GM18951 (cell line): ENCODE measurements around the gene GRM4.

Source experiments
- POLR2A ChIP-seq: IDR thresholded peaks from 4 replicates; pipeline ENCODE4 v1.6.1; 2011; ENCODE audit warnings: mild to moderate bottlenecking; ENCODE audit not compliant: insufficient read length, insufficient read depth; ENCODE audit errors: extremely low read depth
- in situ Hi-C: fragments of 300-500 bp; cut with MboI; formaldehyde crosslinking; loops from one replicate; pipeline ENCODE4 v1.12.0; 2022; ENCODE audit warnings: low sequenced_read_pairs, mixed read lengths, inconsistent platforms; ENCODE audit not compliant: unreplicated experiment

The GRM4 gene

DNA sequence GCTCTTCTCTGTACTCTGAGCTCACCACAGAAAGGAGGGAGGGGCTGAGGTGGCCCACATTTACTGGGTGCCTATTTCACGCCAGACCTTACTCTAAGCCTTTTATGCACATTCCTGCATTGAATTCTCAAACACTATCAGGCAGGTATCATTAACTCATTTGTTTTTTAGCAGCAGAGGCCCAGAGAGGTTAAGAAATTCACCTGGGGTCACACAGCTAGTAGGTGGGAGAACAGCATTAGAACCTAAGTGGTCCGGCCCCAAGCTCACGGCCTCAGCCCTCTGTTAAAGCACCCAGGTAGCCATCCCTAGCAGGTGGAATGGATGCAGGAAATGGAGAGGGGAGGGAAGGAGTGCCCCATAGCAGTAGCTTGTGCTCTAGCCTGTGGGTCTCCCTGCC is 84.5 kb downstream of the GRM4 start:
- TF ChIP-seq POLR2A = no peak
- in situ Hi-C loops = no loop called here

DNA sequence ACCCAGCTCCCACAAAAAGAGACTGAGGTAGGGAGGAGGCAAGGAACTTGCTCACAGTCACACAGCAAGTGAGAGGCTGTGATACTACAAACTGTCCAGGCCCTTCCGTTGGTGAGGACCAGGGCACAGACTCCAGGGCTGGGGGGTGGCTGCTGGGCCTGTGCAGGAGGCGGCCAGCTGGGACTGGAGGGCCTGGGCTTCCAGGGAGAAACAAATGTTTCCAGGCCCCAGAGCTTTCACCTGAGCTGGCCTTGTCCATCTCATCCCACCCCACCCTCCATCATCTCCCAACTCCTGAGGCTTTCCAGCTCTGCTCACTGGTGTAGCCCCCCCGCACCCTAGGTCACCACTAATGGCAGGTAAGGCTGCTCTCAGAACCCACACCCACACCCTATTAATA is 86.0 kb downstream of the GRM4 start:
- in situ Hi-C loops = loop anchor here (10.0 kb wide), 1 partner anchor 95 kb away; no protein-coding TSS in a partner anchor
- TF ChIP-seq POLR2A = no peak

DNA sequence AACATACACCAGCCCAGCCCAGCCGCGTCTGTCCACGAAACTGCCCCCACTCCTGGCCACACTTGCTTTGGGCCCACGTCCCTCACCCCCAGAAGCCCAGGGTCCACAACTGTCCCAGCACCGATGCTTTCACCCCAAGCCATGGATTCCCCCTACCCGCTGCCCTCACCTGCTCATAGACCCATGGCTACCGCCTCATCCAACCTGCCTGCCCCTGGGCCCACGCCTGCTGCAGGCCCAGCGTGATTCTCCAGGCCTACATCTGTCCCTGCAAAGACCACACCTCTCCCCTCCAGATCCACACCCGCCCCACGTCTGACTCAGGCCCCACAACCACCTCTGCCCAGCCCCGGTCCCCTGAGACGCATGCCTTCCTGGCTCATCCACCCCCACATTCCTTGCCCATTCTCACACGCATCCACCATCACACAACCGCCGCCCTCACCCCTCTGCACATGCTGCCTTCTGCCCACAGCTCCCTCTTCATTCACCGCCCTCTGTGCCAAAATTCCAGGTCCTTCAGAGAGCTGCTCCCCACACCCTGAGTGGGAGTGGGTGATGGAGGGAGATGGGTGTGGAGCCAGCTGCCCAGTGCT is 86.7 kb downstream of the GRM4 start:
- TF ChIP-seq POLR2A = no peak
- in situ Hi-C loops = loop anchor here (10.0 kb wide), 1 partner anchor 96 kb away; no protein-coding TSS in a partner anchor

DNA sequence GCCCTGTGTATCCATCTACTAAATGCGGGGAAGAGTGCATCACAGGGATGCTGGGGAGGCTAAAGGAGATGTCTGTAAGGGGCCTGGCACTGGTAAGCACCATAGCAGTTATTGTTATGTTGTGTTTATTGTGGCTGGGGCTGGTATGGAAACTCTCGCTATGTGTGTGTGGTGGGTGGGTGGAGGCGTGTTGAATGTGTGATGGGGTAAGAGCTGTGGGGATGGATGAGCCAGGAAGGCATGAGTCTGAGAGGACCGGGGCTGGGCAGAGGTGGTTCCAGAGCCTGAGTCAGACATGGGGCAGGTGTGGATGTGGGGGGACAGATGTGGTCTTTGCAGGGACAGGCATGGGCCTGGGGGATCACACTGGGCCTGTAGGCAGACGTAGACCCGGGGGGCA is 88.1 kb downstream of the GRM4 start:
- TF ChIP-seq POLR2A = no peak
- in situ Hi-C loops = loop anchor here (10.0 kb wide), 1 partner anchor 97 kb away; no protein-coding TSS in a partner anchor

DNA sequence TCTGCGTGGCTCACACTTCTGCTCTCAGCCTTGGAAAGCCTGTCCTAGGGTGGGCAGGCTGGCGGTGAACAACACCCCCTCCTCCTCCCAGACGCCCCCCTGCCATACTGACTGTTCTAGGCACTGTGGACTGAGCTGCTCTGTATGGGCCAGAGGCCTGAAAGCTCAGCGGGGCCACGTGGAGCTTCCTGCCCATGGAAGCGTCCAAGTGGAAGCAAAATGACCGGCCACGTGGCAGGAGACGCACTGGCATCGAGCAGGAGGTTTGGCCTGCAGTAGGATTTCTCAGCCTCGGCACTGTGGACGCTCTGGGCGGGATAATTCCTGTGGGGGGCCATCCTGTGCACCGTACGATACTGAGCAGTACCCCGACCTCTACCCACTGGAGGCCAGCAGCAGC is 88.7 kb downstream of the GRM4 start:
- TF ChIP-seq POLR2A = no peak
- in situ Hi-C loops = loop anchor here (10.0 kb wide), 1 partner anchor 98 kb away; no protein-coding TSS in a partner anchor

DNA sequence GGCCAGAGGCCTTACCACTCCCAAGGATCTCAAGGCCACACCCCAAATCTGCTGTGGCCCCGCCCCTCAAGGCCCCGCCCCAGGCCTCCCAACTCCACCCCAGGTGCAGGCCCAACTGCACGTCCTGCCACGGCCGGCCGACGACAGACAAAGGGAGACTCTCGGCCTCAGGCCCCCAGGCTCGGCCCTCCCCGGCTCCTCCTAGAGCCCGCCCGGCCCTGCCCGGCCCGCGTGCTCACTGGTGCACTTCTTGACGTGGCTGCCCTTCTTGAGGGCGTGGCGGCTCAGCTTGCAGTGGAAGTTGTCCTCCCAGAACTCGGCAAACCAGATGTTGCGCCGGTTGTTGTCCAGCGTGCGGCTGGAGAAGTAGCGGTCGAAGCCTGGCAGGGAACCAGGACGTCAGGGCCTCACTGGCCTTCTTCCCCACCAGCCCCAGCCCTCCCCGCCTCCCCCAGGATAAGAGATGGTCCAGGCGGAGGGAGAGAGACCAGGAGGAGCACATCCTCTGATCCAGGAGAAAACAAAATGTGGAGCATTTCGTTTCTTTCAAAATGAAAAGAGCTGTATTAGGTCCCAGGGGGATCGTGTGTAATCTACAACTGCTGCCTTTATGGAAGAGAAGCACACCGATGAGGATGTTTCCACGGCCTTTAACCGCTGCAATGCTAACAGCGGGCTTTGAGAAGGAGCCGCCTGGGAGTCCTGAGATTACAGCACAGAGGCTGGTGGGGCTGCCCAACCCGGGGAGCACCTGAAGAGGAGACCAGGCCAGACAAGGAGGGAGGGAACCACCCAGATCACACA is 89.4 kb downstream of the GRM4 start:
- in situ Hi-C loops = loop anchor here (10.0 kb wide), 1 partner anchor 98 kb away; no protein-coding TSS in a partner anchor
- no peak for TF ChIP-seq POLR2A

DNA sequence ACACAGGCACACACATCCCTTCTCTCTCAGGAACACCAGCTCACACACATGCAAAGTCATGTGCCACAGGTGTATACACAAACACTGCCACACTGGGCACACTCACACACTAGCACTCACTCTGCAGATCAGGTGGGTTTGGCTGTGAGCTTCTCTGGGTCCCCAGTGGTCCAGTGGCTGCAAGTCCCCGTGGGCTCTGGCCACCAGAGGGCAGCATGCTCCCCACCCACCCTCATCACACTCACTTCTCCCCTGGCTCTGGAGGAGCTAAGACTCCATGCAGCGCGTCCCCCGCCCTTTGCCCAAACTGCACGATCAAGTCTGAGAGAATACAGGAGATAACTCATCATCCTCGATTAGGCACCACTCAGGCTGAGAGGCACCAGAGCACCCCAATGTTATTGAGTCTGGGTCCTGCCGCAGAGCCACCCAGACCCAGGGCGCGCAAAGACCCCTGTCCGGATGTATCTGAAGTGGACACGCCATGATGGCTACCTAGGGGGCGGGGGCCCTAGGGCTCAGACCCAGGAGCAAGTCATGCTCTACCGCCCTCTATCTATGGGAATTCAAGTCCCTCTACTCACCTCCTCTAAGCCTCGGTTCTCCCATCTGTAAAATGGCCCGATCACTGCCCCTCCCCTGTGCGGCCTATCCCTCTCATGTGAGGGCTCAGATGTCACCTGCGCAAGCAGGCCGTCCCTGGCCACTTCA is 90.5 kb downstream of the GRM4 start:
- in situ Hi-C loops = loop anchor here (10.0 kb wide), 1 partner anchor 99 kb away; no protein-coding TSS in a partner anchor
- no peak for TF ChIP-seq POLR2A

DNA sequence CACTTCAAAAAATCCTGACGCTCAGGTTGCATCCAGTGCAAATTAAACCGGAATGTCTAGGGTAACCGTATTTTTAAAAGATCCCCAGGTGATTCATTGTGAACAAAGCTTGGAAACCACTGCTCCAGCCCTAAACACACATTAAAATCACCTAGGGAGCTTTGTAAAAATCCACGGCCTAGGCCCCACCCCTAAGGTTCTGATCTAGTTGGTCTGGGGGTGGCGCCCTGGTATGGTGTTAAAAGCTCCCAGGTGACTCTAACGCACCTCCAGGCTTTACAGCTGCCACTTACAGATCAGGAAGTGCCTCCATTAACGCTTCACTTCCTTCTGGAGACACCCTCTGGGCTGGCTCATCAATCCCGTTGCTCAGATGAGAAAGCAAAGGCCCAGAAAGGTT is 92.2 kb downstream of the GRM4 start:
- in situ Hi-C loops = loop anchor here (10.0 kb wide), 1 partner anchor 101 kb away; no protein-coding TSS in a partner anchor
- no peak for TF ChIP-seq POLR2A

DNA sequence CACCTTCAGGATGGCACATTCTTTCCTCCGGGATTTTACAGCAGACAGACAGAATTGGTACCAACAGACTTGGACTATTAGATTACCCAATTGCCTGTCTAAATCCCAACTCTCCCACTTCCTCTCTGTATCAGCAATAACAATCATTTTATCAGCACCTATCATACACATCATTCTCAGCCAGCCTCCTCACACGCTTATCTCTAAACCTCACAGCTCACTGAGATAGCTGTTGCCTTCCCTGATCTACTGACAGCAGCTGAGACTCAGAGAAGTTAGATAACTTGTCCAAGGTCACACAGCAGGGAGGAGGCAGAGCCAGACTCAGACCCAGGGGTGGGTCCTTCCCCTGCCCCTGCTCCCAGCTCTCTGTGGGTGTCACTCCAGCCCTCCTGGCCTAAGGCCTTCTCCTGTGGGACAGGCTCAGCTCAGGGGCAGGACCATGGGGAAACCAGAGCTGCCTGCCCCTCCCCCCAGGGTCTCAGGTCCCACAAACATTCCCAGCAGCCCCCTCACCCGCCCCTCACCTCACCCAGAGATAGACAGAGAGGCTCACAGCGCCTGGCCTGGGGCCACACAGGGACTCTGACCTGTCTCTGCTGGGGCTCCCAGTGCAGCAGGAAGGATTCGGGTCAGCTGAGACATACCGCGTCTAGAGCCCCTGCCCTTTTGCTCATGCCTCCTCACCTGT is 92.8 kb downstream of the GRM4 start:
- TF ChIP-seq POLR2A = no peak
- in situ Hi-C loops = loop anchor here (10.0 kb wide), 1 partner anchor 102 kb away; no protein-coding TSS in a partner anchor

DNA sequence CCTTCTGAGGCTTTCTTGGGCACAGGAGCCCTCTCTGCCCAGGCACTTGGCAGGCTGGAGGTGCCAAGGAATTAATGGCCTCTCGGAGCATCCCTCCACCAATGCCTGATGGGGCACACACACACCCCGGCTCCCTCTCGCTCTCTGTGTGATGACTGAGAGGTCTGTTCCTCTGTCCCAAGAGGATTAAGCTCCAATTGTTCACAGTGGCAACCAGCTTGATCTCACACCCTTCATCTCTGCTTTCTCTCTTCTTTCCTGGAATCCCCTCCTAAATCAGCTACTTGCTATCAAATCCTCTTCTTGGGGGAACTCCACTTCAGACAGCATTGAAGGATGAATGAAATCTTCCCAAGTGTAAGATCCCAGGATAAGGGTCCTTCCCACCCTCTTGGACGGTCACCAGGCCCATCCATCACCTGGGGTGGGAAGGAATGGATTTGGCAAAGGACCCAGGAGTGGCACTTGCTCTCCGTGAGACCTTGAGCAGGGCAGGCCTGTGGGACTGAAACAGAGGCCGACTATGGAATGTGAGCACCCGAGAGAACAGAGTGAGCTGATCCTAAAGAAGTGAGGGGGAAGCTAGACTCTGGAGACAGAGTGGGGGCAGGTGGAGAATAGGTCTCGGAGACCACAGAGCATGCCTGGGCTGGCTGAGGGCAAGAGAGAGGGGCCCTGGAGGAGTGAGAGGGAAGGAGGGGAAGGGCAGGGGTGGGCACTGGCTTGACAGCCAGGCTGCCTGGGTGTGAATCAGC is 93.6 kb downstream of the GRM4 start:
- in situ Hi-C loops = loop anchor here (10.0 kb wide), 1 partner anchor 103 kb away; no protein-coding TSS in a partner anchor

DNA sequence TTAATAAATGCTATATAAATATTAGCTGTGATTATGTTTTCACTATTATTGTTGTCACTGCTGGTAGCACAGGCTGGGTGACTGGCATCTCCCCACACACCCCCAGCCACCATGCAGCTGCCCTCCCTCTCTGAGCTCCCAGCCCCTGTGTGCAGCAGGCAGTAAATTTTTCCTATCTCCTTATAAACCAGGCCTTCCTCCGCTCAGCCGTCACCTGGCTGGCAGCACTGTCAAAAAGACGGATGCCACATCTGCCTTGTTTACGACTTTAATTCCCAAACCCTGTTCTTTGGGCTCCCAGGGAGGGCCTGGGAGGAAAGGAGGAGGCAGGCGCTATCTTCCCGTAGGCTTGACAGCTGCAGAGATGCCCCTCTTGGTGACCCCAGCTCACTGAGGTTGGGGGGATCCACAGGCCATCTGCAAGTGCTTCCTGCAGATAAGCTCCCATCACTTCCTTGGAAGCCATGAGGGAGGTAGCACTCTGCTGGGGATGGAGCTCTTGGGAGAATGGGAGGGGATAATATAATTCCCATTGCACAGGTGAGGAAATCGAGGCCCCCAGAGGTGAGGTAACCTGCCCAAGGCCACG is 94.5 kb downstream of the GRM4 start:
- TF ChIP-seq POLR2A = no peak

More for the DNA sequence above, 93.6 kb downstream of the GRM4 start:
- no peak for TF ChIP-seq POLR2A

DNA sequence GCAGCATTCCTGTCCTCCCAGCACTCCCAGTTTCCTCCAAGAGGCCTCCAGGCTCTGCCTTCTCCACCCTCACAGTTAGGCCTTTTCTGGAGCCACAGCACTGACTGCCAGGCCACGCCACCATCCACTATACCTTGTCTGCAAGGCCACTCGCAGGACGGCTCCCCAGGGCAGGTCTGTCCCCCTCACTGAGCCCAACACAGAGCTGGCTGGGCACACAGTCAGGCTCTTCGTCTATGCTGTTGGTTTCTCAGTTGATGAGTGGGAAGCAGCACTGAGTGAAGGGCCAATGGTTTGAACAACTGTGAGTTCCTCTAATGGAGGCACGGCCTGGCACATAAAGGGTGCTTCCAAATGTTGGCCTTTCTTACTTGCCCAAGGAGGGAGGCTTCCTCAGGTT is 95.2 kb downstream of the GRM4 start:
- in situ Hi-C loops = loop anchor here (10.0 kb wide), 1 partner anchor 104 kb away; no protein-coding TSS in a partner anchor
- TF ChIP-seq POLR2A = no peak

More for the DNA sequence above, 94.5 kb downstream of the GRM4 start:
- in situ Hi-C loops = loop anchor here (10.0 kb wide), 1 partner anchor 103 kb away; no protein-coding TSS in a partner anchor
